Stimulated activated naive CD4-positive, alpha-beta T cell (primary cell): ENCODE data around the gene MPI.
"Not testable (repeated sequence)": the region's sequence is repeated elsewhere in the genome, so short reads cannot be mapped to it uniquely, and the experiment has no call there.

Experiments used
- DNase-seq, 6 experiments: peaks; one replicate each; lab custom pipeline; 2025; lab: John Stamatoyannopoulos, UW

MPI gene

GRCh38 chr15:74863239-74864056, 26.4 kb upstream of the MPI start:
- peak in 1 of 6 experiments; percentile 19 for DNase-seq

GRCh38 chr15:74864296-74864695, 25.5 kb upstream of the MPI start:
- no peak for DNase-seq

- no peak for DNase-seq
Measured at GRCh38 chr15:74865316-74865715, 24.5 kb upstream of the MPI start.

- no peak for DNase-seq
Measured at GRCh38 chr15:74866090-74866489, 23.8 kb upstream of the MPI start.

- DNase-seq, result no peak
Measured at GRCh38 chr15:74867466-74868038, 22.3 kb upstream of the MPI start.

GRCh38 chr15:74868059-74868458, 21.8 kb upstream of the MPI start:
- DNase-seq, result no peak

GRCh38 chr15:74869372-74869725, 20.5 kb upstream of the MPI start:
- DNase-seq, result no peak

- no peak for DNase-seq
Measured at GRCh38 chr15:74869726-74870407, 20.0 kb upstream of the MPI start.

GRCh38 chr15:74870436-74871215, 19.2 kb upstream of the MPI start:
- DNase-seq, result no peak

- no peak for DNase-seq
Measured at GRCh38 chr15:74872702-74873035, 17.2 kb upstream of the MPI start.

GRCh38 chr15:74873036-74873755, 16.6 kb upstream of the MPI start, which contains the start of gene SCAMP2:
SCAMP2 (minus strand) TSS chr15:74873365; CDS start chr15:74873255, 110 bp downstream.
- DNase-seq, result peak; percentile 84 to 98 (median 92)

- peak in 2 of 6 experiments; percentile 19 to 32 for DNase-seq
Measured at GRCh38 chr15:74873756-74874424, 16.0 kb upstream of the MPI start.

GRCh38 chr15:74878273-74878672, 11.6 kb upstream of the MPI start:
- no peak for DNase-seq

GRCh38 chr15:74882528-74882927, 7.3 kb upstream of the MPI start:
- DNase-seq, result no peak

- no peak for DNase-seq
Measured at GRCh38 chr15:74884428-74885223, 5.2 kb upstream of the MPI start.

GRCh38 chr15:74885461-74885860, 4.4 kb upstream of the MPI start:
- DNase-seq, result no peak

- DNase-seq, result not testable (repeated sequence)
Measured at GRCh38 chr15:74887537-74888193, 2.2 kb upstream of the MPI start.

- DNase-seq, result no peak
Measured at GRCh38 chr15:74888716-74889115, 1.1 kb upstream of the MPI start.

- DNase-seq, result peak in 1 of 6 experiments; percentile 8
Measured at GRCh38 chr15:74889390-74889882, 406 bp upstream of the MPI start.

GRCh38 chr15:74890665-74890960, 771 bp downstream of the MPI start:
- DNase-seq, result no peak
